Fibroblast of lung (primary cell): ENCODE measurements around the gene PPP1R9A.

Experiments used
- EZH2 ChIP-seq: IDR thresholded peaks from 2 replicates; pipeline ENCODE4 v1.5.1; 2012; ENCODE audit warnings: low read length, control low read depth, mild to moderate bottlenecking; ENCODE audit errors: missing control alignments
- TF ChIP-seq, protein P1 (sequence below), 2 donors: IDR thresholded peaks in 1 of 2; conservative IDR thresholded peaks in 1 of 2; 1 replicate in 1 of 2; 2 replicates in 1 of 2; pipeline ENCODE4 v1.5.1; 2011 to 2012; ENCODE audit warnings: low read length in 2 of 2, control low read depth in 1 of 2, inconsistent platforms in 1 of 2, low read depth in 1 of 2, mild to moderate bottlenecking in 1 of 2

DNA sequence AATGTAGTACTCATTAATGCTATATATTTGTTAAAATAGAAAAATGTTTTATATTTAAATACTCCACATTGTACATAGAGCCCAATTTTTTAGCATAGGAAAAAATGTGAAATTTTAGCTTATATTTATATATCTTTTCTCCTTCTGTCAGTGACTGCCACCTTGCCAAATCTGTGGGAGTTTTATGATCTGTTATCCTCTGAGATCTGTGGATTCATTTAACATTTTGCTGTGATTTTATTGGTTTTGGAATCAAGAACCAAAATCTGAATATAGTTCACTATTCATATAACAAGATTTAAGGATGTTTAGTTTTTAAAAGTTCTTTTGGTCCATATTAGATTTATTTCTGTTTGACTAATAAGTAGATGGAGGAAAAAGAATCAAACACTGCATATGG is 127.9 kb downstream of the PPP1R9A start:
- TF ChIP-seq, protein P1, sequence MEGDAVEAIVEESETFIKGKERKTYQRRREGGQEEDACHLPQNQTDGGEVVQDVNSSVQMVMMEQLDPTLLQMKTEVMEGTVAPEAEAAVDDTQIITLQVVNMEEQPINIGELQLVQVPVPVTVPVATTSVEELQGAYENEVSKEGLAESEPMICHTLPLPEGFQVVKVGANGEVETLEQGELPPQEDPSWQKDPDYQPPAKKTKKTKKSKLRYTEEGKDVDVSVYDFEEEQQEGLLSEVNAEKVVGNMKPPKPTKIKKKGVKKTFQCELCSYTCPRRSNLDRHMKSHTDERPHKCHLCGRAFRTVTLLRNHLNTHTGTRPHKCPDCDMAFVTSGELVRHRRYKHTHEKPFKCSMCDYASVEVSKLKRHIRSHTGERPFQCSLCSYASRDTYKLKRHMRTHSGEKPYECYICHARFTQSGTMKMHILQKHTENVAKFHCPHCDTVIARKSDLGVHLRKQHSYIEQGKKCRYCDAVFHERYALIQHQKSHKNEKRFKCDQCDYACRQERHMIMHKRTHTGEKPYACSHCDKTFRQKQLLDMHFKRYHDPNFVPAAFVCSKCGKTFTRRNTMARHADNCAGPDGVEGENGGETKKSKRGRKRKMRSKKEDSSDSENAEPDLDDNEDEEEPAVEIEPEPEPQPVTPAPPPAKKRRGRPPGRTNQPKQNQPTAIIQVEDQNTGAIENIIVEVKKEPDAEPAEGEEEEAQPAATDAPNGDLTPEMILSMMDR (conservative IDR thresholded peaks at IDR 0.05 in 1 of 2, IDR thresholded peaks at IDR 0.05 in 1 of 2; ENCODE audit: low read depth in 1 of 2, low read length in 2 of 2) = no peak
- no peak for TF ChIP-seq EZH2
